Activated CD8-positive, alpha-beta T cell treated with anti-CD3 and anti-CD28 coated beads for 36 hours (primary cell): Measurements from ENCODE around the gene NOL4L. TPM values are rescaled to one million over a fixed set of nuclear protein-coding genes. Genes with fewer than 3 reads are reported as not detected.
A peak's percentile ranks its signal among the peaks of the same experiment; 100 is the strongest.

Experiments
- ATAC-seq: fragments of 200-7000 bp; cut with Tn5 transposase; one replicate; pipeline ENCODE4 v1.10.0; 2021; ENCODE audit warnings: mild to moderate bottlenecking, moderate library complexity
- CTCF ChIA-PET: fragments of 350-600 bp; sonication (Branson Sonifier 250); formaldehyde crosslinking; loops from one replicate; lab custom pipeline; 2021; ENCODE audit warnings: antibody characterized with exemption; lab: Charles Lee
- POLR2A ChIA-PET: fragments of 350-600 bp; sonication (Branson Sonifier 250); formaldehyde crosslinking; loops from one replicate; lab custom pipeline; 2021; ENCODE audit warnings: antibody characterized with exemption; lab: Charles Lee
- DNase-seq: peaks from one replicate; pipeline ENCODE4 v3.0.0-alpha.2; 2020
- H3K27ac Mint-ChIP-seq: one replicate; pipeline ENCODE4 v1.8.0; 2021; ENCODE audit warnings: mild to moderate bottlenecking, mixed read lengths
- H3K27me3 Mint-ChIP-seq: one replicate; pipeline ENCODE4 v1.8.0; 2021; ENCODE audit warnings: mixed read lengths
- H3K36me3 Mint-ChIP-seq: one replicate; pipeline ENCODE4 v1.8.0; 2021; ENCODE audit warnings: low read depth, mixed read lengths
- H3K4me1 Mint-ChIP-seq: one replicate; pipeline ENCODE4 v1.8.0; 2021; ENCODE audit warnings: low read depth, mixed read lengths
- H3K4me3 Mint-ChIP-seq: one replicate; pipeline ENCODE4 v1.8.0; 2021; ENCODE audit warnings: mild to moderate bottlenecking, moderate library complexity, mixed read lengths
- H3K9me3 Mint-ChIP-seq: one replicate; pipeline ENCODE4 v1.8.0; 2021; ENCODE audit warnings: mixed read lengths
- CTCF ChIP-seq: fragments of 200-600 bp; IDR thresholded peaks from one replicate; pipeline ENCODE4 v1.8.0; 2022; ENCODE audit warnings: antibody characterized with exemption, mild to moderate bottlenecking
- intact Hi-C: fragments of 100-400 bp; cut with micrococcal nuclease; formaldehyde crosslinking; loops from one replicate; pipeline ENCODE4 v1.10.0; 2022
- total RNA-seq, 2 experiments: library from RNA; stranded (reverse); gene quantifications; one replicate each; pipeline ENCODE4 v1.2.3, GENCODE V29; 2021

Gene NOL4L
- total RNA-seq, 2 experiments from 2014 or later: 23.3 to 23.9 TPM

GRCh38 chr20:32454164-32455145 lies 130.7 kb downstream of the NOL4L start:
- ATAC-seq (no peak), DNase-seq (no peak)
- CTCF ChIA-PET: no interaction called here
- no peak overlapping the region for H3K4me3 Mint-ChIP-seq
- no peak for TF ChIP-seq CTCF
- intact Hi-C loops: no loop called here
- no peaks in the 10 kb centered on the region for H3K9me3 Mint-ChIP-seq
- H3K27ac Mint-ChIP-seq: peak overlapping the region; percentile 47
- H3K36me3 Mint-ChIP-seq: no peaks in the 10 kb centered on the region
- POLR2A ChIA-PET: interaction anchor here (2.9 kb wide), 1 partner anchor 11 kb away, joined by 9 read pairs; no protein-coding TSS in a partner anchor
- no peaks in the 10 kb centered on the region for H3K27me3 Mint-ChIP-seq
- H3K4me1 Mint-ChIP-seq: peaks cover 7% of the 10 kb centered on the region

GRCh38 chr20:32453467-32454163 lies 131.5 kb downstream of the NOL4L start:
- Mint-ChIP-seq H3K9me3 (no peaks in the 10 kb centered on the region), H3K4me3 (no peak overlapping the region), H3K27ac (no peak overlapping the region), H3K27me3 (no peaks in the 10 kb centered on the region), H3K36me3 (no peaks in the 10 kb centered on the region), H3K4me1 (peaks cover 7% of the 10 kb centered on the region)
- ChIA-PET CTCF (no interaction called here), POLR2A (interaction anchor here (2.9 kb wide), 1 partner anchor 10 kb away, joined by 9 read pairs; no protein-coding TSS in a partner anchor)
- TF ChIP-seq CTCF: no peak
- ATAC-seq (no peak), DNase-seq (no peak)
- intact Hi-C loops: no loop called here

GRCh38 chr20:32452776-32453466 lies 132.2 kb downstream of the NOL4L start:
- no peak overlapping the region for H3K4me3 Mint-ChIP-seq
- no peaks in the 10 kb centered on the region for H3K9me3 Mint-ChIP-seq
- peak overlapping the region; percentile 70 for H3K27ac Mint-ChIP-seq
- H3K36me3 Mint-ChIP-seq: no peaks in the 10 kb centered on the region
- CTCF ChIA-PET: no interaction called here
- peaks cover 7% of the 10 kb centered on the region for H3K4me1 Mint-ChIP-seq
- POLR2A ChIA-PET: interaction anchor here (2.9 kb wide), 1 partner anchor 10 kb away, joined by 9 read pairs; no protein-coding TSS in a partner anchor
- DNase-seq (no peak), ATAC-seq (no peak)
- H3K27me3 Mint-ChIP-seq: no peaks in the 10 kb centered on the region
- intact Hi-C loops: no loop called here
- TF ChIP-seq CTCF: no peak

- ChIA-PET CTCF (interaction anchor here (0.8 kb wide), 1 partner anchor 13 kb away, joined by 3 read pairs; no protein-coding TSS in a partner anchor), POLR2A (interaction anchor here (2.9 kb wide), 1 partner anchor 9 kb away, joined by 9 read pairs; no protein-coding TSS in a partner anchor)
- Mint-ChIP-seq H3K4me3 (no peak overlapping the region), H3K27me3 (no peaks in the 10 kb centered on the region), H3K9me3 (no peaks in the 10 kb centered on the region), H3K36me3 (peaks cover 3% of the 10 kb centered on the region), H3K4me1 (peaks cover 8% of the 10 kb centered on the region), H3K27ac (peak overlapping the region; percentile 25)
- TF ChIP-seq CTCF: no peak
- ATAC-seq (no peak), DNase-seq (no peak)
- intact Hi-C loops: no loop called here
Measured at GRCh38 chr20:32451682-32452461, 133.3 kb downstream of the NOL4L start.
